Stimulated activated CD4-positive, alpha-beta T cell treated with anti-CD3 and anti-CD28 coated beads, Interleukin-15, amount 100 ng/mL, for 1 hour (primary cell): Measurements from ENCODE around the gene ST6GAL1.
"Not testable (repeated sequence)": the region's sequence is repeated elsewhere in the genome, so short reads cannot be mapped to it uniquely, and the experiment has no call there.

Source experiments
- DNase-seq, 2 donors: peaks; one replicate each; pipeline ENCODE4 v3.0.0-alpha.2; 2020; ENCODE audit warnings: low read depth in 1 of 2, low spot score in 1 of 2

ST6GAL1 gene

GRCh38 chr3:187042346-187042745 lies 112.0 kb downstream of the ST6GAL1 start:
- no peak for DNase-seq

- no peak for DNase-seq
These were observed 112.6 kb downstream of the ST6GAL1 start for GRCh38 chr3:187042874-187043458.

DNA sequence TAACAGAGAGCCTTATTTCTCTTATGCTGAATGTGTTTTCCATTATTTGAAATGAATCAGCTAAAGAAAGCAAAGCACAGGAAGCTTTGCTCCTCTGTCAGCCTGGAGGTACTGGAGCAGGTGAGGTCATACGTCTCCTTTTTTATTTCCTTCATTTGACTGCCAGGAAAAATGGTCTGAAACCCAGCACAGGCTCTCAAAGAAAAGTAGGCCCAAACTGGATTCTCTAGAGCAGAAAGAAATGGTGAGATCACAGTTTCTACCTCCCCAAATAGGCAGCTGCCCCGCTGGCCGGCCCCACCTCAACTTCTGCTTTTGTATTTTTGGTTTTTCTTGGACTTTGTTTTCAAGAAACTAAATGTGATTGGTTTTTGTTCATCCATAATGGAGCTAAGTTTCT lies 113.9 kb downstream of the ST6GAL1 start:
- DNase-seq: no peak

DNA sequence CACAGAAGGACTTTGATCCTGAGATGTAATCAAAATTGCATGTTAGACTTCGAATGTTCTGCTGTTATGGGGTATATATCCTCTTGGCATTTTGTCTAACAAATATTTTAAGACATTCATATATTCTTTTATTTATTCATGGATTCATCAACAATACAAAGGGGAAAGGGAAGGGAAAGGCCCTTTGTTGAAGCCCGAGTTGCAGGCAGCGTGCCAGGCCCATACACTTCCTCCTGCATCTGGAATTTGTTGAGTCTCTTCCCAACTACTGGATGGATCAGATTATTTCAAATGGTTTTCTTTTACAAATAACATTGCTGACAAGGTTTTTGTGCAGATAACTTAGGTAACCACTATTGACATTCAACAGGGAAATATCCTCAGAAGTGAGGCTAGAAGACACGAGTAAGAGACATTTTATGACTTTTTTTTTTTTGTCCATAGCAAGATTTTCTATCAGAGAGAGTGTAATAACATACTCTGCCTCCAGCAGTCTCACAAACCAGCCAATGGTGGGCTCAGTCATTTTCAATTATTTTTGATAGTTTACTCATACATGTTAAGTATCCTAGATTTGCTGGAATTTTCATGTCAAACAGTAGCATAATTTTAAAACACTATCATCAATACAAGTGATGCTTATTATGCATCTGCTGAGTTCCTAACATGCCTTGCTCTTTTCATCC lies 114.7 kb downstream of the ST6GAL1 start:
- no peak for DNase-seq

DNA sequence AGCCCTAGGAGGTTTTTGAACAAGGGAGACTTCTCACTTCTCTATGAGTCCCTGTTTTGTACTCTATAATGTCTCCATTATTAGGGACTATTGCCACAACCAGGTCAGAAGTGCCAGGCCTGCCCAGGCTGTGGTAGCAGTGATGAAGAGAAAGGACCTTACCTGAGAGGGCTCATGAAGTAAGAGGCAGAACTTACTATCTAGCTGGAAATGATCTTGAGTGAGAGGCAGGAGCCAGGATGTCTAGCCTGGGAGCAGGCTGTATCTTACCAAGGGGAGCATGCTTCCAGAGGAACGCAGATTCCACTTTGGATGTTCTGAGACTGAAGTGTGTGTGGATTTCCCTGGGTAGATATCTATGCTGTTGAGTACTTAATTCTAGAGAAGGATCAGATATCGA lies 115.7 kb downstream of the ST6GAL1 start:
- no peak for DNase-seq

- DNase-seq: no peak
These were observed 119.3 kb downstream of the ST6GAL1 start for GRCh38 chr3:187049462-187050101.

- DNase-seq: no peak
These were observed 120.7 kb downstream of the ST6GAL1 start for GRCh38 chr3:187051066-187051465.

- no peak for DNase-seq
These were observed 121.5 kb downstream of the ST6GAL1 start for GRCh38 chr3:187051724-187052366.

DNA sequence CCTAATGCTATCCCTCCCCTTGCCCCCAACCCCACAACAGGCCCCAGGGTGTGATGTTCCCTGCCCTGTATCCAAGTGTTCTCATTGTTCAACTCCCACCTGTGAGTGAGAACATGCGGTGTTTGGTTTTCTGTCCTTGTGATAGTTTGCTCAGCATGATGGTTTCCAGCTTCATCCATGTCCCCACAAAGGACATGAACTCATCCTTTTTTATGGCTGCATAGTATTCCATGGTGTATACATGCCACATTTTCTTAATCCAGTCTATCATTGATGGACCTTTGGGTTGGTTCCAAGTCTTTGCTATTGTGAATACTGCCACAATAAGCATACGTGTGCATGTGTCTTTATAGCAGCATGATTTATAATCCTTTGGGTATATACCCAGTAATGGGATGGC lies 122.1 kb downstream of the ST6GAL1 start:
- not testable (repeated sequence) for DNase-seq

DNA sequence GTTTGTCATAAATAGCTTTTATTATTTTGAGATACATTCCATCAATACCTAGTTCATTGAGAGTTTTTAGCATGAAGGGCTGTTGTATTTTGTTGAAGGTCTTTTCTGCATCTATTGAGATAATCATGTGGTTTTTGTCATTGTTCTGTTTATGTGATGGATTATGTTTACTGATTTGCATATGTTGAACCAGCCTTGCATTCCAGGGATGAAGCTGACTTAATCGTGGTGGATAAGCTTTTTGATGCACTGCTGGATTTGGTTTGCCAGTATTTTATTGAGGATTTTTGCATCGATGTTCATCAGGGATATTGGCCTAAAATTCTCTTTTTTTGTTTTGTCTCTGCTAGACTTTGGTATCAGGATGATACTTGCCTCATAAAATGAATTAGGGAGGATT lies 124.1 kb downstream of the ST6GAL1 start:
- DNase-seq: not testable (repeated sequence)

DNA sequence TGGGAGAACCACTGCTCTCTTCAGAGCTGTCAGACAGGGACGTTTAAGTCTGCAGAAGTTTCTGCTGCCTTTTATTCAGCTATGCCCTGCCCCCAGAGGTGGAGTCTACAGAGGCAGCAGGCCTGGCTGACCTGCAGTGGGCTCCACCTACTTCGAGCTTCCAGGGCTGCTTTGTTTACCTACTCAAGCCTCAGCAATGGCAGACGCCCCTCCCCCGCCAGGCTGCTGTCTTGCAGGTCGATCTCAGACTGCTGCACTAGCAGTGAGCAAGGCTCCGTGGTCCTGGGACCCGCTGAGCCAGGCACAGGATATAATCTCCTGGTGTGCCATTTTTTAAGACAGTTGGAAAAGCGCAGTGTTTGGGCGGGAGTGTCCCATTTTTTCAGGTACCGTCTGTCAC lies 127.5 kb downstream of the ST6GAL1 start:
- DNase-seq: not testable (repeated sequence)

DNA sequence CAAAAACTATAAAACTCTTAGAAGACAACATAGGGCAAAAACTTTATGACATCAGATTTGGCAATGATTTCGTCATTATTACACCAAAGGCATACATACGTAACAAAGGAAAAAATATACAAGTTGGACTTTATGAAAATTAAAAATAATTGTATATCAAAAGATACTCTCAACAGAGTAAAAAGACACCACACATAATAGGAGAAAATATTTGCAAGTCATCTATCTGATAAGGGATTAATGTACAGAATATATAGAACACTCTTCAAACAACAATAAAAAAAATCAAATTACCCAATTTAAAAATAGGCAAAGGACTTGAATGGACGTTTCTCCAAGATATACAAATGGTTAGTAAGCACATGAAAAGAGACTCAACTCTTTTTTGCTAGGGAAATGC lies 131.4 kb downstream of the ST6GAL1 start:
- no peak for DNase-seq

DNA sequence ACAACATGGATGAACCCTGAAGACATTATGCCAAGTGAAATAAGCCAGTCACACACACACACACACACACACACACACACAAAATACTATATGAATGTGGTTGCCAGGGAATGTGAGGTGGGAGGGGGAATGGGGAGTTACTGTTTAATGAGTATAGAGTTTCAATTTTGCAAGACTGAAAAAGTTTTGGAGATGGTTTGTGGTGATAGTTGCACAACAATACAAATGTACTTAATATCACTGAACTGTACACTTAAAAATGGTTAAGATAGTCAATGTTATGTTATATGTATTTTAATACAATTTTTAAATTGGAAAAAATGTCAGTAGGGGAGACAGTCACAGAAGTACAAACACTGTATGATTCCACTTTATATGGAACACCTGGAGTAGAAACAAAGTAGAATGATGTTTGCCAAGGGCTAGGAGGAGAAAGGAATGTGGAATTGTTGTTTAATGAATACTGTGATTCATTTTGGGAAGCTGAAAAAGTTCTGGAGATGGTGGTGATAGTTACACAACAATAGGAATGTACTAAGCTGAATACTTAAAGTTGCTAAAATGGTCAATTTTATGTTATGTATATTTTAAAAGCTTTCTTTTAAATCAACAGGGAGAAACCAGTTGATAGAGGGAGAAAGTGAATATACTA lies 132.3 kb downstream of the ST6GAL1 start:
- DNase-seq: no peak

- no peak for DNase-seq
These were observed 133.2 kb downstream of the ST6GAL1 start for GRCh38 chr3:187063286-187064121.

GRCh38 chr3:187064210-187065115 lies 134.1 kb downstream of the ST6GAL1 start:
- no peak for DNase-seq

DNA sequence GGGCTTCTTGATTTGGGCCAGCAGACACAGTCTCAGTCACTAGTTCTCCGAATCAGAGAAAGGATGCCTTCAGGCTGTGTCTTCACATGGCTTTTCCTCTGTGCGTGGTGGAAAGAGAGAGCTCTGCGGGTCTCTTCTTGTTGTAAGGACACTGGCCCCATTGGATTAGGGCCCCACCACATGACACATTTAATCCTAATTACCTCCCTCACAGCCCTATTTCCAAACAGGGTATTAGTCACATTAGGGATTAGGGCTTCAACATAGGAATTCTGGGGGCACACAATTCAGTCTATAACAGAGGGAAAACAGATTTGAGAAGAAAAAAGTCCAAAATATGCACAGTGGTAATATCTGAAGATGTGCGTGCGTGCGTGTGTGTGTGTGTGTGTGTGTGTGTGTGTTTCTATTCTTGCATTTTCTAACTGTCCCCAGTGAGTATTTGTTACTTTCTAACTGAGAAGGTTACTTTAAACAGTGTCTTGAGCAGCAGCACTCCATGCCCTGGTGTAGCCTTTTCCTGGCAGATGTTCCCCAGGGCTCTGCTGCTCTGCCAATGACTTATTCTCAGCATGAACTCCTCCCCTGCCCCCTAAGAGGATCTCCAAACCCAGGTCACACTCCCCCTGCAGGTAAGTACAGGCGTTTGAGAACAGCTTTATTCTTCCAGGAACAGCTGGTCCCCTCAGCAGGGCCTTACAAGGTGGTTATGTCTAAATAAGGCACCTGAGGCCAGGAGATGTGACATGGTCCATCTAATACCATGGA lies 136.1 kb downstream of the ST6GAL1 start:
- peak in 1 of 2 donors; percentile 18 for DNase-seq

DNA sequence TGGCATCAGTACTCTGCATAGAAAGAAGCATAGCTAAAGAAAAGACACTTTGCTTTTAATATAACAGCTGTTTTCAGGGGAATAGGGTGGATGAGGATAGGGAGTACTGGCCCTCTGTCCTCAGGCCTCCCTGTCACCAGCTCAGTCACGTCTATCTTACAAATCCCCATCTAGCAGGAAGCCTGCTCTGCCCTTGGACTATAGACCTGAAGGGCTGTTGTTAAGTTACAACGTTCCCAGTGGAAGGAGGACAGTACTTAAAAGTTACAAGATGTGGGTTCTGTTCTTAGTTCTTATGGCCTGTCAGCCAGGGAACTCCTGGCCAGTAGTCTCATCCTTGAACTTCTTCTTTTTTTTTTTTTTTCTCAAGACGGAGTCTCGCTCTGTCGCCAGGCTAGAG lies 138.5 kb downstream of the ST6GAL1 start:
- no peak for DNase-seq

DNA sequence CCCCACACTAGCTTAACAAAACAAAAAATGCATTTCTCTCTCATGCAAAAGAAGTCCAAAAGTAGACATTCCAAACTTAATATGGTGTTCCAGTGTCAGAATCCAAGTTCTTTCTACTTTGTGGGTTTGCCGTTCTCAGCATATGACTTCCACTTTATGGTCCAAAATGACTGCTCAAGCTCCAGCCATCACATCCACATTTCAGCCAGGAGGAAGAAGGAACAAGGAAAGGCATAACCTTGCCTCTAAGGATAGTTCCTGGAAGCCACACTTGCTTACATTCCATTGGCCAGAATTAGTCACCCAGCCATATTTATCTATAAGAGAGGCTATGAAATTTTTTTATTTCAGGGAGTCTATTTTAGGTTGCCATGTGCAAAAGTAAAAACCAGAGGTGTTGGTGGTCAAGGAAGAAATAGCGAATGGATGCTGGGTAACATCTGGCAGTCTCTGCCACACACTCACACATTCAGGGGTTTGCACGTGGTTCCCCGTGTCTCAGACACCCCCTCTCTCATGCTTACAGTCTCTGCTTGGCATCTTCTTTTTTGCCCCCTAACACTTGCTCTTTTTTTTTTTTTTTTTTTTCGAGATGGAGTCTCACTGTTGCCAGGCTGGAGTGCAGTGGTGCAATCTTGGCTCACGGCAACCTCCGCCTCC lies 139.7 kb downstream of the ST6GAL1 start:
- DNase-seq: no peak
